ENCODE measurements around the gene FAM72B.
"Not testable (repeated sequence)": the region's sequence is repeated elsewhere in the genome, so short reads cannot be mapped to it uniquely, and the experiment has no call there.

DNA sequence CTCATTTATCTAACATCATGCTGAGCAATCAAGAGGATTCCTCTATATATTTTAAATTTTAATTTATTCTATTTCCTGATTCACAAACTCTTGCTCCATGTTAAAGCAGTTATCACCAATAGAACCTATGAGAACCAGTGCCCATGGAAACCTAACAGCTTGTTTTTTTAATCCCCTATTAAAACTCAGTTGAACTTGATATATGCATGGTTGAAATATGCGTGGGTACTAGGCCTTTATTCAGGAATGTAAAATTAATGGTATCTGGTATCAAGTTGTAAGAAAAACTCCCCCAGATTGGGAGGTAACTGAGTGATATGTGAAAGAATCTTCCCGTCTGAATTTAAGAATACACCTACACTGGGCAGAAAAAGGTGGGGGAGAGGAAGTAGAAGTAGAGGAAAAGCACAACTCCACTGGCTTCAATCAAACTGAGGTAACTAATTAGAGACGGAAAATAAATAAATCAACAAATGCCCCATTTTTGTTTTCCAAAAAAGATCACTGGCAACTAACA is 15.9 kb downstream of the FAM72B start:
- TF ChIP-seq, protein P1, sequence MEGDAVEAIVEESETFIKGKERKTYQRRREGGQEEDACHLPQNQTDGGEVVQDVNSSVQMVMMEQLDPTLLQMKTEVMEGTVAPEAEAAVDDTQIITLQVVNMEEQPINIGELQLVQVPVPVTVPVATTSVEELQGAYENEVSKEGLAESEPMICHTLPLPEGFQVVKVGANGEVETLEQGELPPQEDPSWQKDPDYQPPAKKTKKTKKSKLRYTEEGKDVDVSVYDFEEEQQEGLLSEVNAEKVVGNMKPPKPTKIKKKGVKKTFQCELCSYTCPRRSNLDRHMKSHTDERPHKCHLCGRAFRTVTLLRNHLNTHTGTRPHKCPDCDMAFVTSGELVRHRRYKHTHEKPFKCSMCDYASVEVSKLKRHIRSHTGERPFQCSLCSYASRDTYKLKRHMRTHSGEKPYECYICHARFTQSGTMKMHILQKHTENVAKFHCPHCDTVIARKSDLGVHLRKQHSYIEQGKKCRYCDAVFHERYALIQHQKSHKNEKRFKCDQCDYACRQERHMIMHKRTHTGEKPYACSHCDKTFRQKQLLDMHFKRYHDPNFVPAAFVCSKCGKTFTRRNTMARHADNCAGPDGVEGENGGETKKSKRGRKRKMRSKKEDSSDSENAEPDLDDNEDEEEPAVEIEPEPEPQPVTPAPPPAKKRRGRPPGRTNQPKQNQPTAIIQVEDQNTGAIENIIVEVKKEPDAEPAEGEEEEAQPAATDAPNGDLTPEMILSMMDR (conservative IDR thresholded peaks at IDR 0.05; ENCODE audit: low read length), result not testable (repeated sequence)
- TF ChIP-seq EZH2phosphoT487 (IDR thresholded peaks at IDR 0.05; ENCODE audit: borderline replicate concordance), result not testable (repeated sequence)
